GM19467 (cell line): ENCODE measurements around the gene CXXC5.
A peak's percentile ranks its signal among the peaks of the same experiment; 100 is the strongest.

Experiments
- ATAC-seq: cut with Tn5 transposase; IDR thresholded peaks from one replicate; pipeline ENCODE4 v1.9.1; 2021; ENCODE audit warnings: mild to moderate bottlenecking, moderate library complexity; ENCODE audit not compliant: unreplicated experiment

The CXXC5 gene

GRCh38 chr5:139650689-139651042 is 2.5 kb downstream of the CXXC5 start:
- no peak for ATAC-seq

GRCh38 chr5:139651043-139651834 is 3.1 kb downstream of the CXXC5 start:
- ATAC-seq: no peak

- peak; percentile 49 for ATAC-seq
Measured at GRCh38 chr5:139651853-139652787, 4.0 kb downstream of the CXXC5 start.

GRCh38 chr5:139652788-139653241 is 4.7 kb downstream of the CXXC5 start:
- ATAC-seq: peak; percentile 24

- no peak for ATAC-seq
Measured at GRCh38 chr5:139653616-139654015, 5.5 kb downstream of the CXXC5 start.

- ATAC-seq: no peak
Measured at GRCh38 chr5:139654464-139654863, 6.3 kb downstream of the CXXC5 start.

- ATAC-seq: no peak
Measured at GRCh38 chr5:139654871-139655491, 6.8 kb downstream of the CXXC5 start.

- ATAC-seq: no peak
Measured at GRCh38 chr5:139655727-139656271, 7.7 kb downstream of the CXXC5 start.

GRCh38 chr5:139657363-139658321 is 9.5 kb downstream of the CXXC5 start:
- no peak for ATAC-seq

- ATAC-seq: no peak
Measured at GRCh38 chr5:139658501-139658927, 10.4 kb downstream of the CXXC5 start.

- no peak for ATAC-seq
Measured at GRCh38 chr5:139658928-139659667, 10.9 kb downstream of the CXXC5 start.

- ATAC-seq: no peak
Measured at GRCh38 chr5:139659695-139660101, 11.5 kb downstream of the CXXC5 start.

- no peak for ATAC-seq
Measured at GRCh38 chr5:139660105-139660922, 12.2 kb downstream of the CXXC5 start.

GRCh38 chr5:139660923-139661814 is 13.0 kb downstream of the CXXC5 start:
- no peak for ATAC-seq

GRCh38 chr5:139662617-139663016 is 14.5 kb downstream of the CXXC5 start:
- no peak for ATAC-seq

- no peak for ATAC-seq
Measured at GRCh38 chr5:139663207-139664085, 15.3 kb downstream of the CXXC5 start.
